Fibroblast of skin of scalp (primary cell): ENCODE data around the gene PCDHGB2. TPM values are rescaled to one million over a fixed set of nuclear protein-coding genes. Genes with fewer than 3 reads are reported as not detected.
"Not testable (repeated sequence)": the region's sequence is repeated elsewhere in the genome, so short reads cannot be mapped to it uniquely, and the experiment has no call there.

ENCODE experiments used
- DNase-seq: peaks from one replicate; pipeline ENCODE4 v3.0.0-alpha.2; 2013
- polyA plus RNA-seq, 2 experiments: library from polyadenylated mRNA; unstranded; fragments of 120-200 nt; gene quantifications; one replicate each; pipeline ENCODE4 v1.2.1, GENCODE V29; 2013; ENCODE audit not compliant: insufficient read length in 2 of 2

The PCDHGB2 gene
- 3.6 TPM for polyA plus RNA-seq (2013, experiment 1 of 2; ENCODE audit: insufficient read length)
- polyA plus RNA-seq (2013, experiment 2 of 2; ENCODE audit: insufficient read length), result 3.4 TPM

GRCh38 chr5:141359790-141360426, at the start of gene PCDHGB2:
TSS of gene PCDHGB2 (plus strand) at chr5:141359994. CDS start at chr5:141360136, 142 bp downstream.
- peak; percentile 43 for DNase-seq

- DNase-seq, result no peak
Measured at GRCh38 chr5:141313711-141314110, 46.1 kb upstream of the PCDHGB2 start.

- DNase-seq, result not testable (repeated sequence)
Measured at GRCh38 chr5:141316963-141317362, 42.8 kb upstream of the PCDHGB2 start.

- DNase-seq, result no peak
Measured at GRCh38 chr5:141319202-141319601, 40.6 kb upstream of the PCDHGB2 start.

- DNase-seq, result no peak
Measured at GRCh38 chr5:141319699-141320098, 40.1 kb upstream of the PCDHGB2 start.

- DNase-seq, result peak; percentile 94
Measured at GRCh38 chr5:141320225-141321169, 39.3 kb upstream of the PCDHGB2 start, which contains the start of gene TAF7. TSS of gene TAF7 (minus strand) at chr5:141320784. CDS start at chr5:141320044, 740 bp downstream.

GRCh38 chr5:141322261-141322660, 37.5 kb upstream of the PCDHGB2 start:
- no peak for DNase-seq

GRCh38 chr5:141326088-141326854, 33.5 kb upstream of the PCDHGB2 start:
- DNase-seq, result peak; percentile 76

GRCh38 chr5:141328231-141328630, 31.6 kb upstream of the PCDHGB2 start:
- no peak for DNase-seq

GRCh38 chr5:141330299-141331080, 29.3 kb upstream of the PCDHGB2 start, which contains the start of gene PCDHGA1:
TSS of gene PCDHGA1 (plus strand) at chr5:141330514.
- DNase-seq, result peak; percentile 36

- not testable (repeated sequence) for DNase-seq
Measured at GRCh38 chr5:141332571-141332970, 27.2 kb upstream of the PCDHGB2 start.

- peak; percentile 65 for DNase-seq
Measured at GRCh38 chr5:141338538-141339306, 21.1 kb upstream of the PCDHGB2 start, which contains the start of gene PCDHGA2. TSS of gene PCDHGA2 (plus strand) at chr5:141338760.

- DNase-seq, result not testable (repeated sequence)
Measured at GRCh38 chr5:141340781-141341354, 18.9 kb upstream of the PCDHGB2 start.

GRCh38 chr5:141342773-141343172, 17.0 kb upstream of the PCDHGB2 start:
- no peak for DNase-seq

GRCh38 chr5:141343242-141343952, 16.4 kb upstream of the PCDHGB2 start, which contains the start of gene PCDHGA3:
TSS of gene PCDHGA3 (plus strand) at chr5:141343829. CDS start at chr5:141344034, 205 bp downstream.
- peak; percentile 64 for DNase-seq

GRCh38 chr5:141343953-141344463, 15.8 kb upstream of the PCDHGB2 start:
- DNase-seq, result no peak

- no peak for DNase-seq
Measured at GRCh38 chr5:141345327-141345726, 14.5 kb upstream of the PCDHGB2 start.

- not testable (repeated sequence) for DNase-seq
Measured at GRCh38 chr5:141346017-141346416, 13.8 kb upstream of the PCDHGB2 start.
